8988T (cell line): ENCODE measurements around the gene CCKAR.

ENCODE experiments used
- DNase-seq: peaks from one replicate; pipeline ENCODE4 v3.0.0; 2011

Gene CCKAR

GRCh38 chr4:26489101-26489985, 941 bp downstream of the CCKAR start:
- DNase-seq, result no peak

- DNase-seq, result no peak
Measured at GRCh38 chr4:26485684-26486083, 4.6 kb downstream of the CCKAR start.

- no peak for DNase-seq
Measured at GRCh38 chr4:26484516-26484915, 5.8 kb downstream of the CCKAR start.

GRCh38 chr4:26484032-26484515, 6.2 kb downstream of the CCKAR start:
- no peak for DNase-seq

GRCh38 chr4:26482508-26483462, 7.5 kb downstream of the CCKAR start:
- DNase-seq, result no peak

GRCh38 chr4:26478330-26478729, 12.0 kb downstream of the CCKAR start:
- DNase-seq, result no peak

GRCh38 chr4:26476545-26476944, 13.7 kb downstream of the CCKAR start:
- DNase-seq, result no peak

GRCh38 chr4:26475716-26476115, 14.6 kb downstream of the CCKAR start:
- no peak for DNase-seq

- no peak for DNase-seq
Measured at GRCh38 chr4:26474551-26474950, 15.7 kb downstream of the CCKAR start.

- DNase-seq, result no peak
Measured at GRCh38 chr4:26473893-26474292, 16.4 kb downstream of the CCKAR start.

- no peak for DNase-seq
Measured at GRCh38 chr4:26471890-26472289, 18.4 kb downstream of the CCKAR start.

GRCh38 chr4:26468977-26469376, 21.3 kb downstream of the CCKAR start:
- no peak for DNase-seq

- DNase-seq, result no peak
Measured at GRCh38 chr4:26468283-26468949, 21.9 kb downstream of the CCKAR start.

GRCh38 chr4:26467724-26468123, 22.6 kb downstream of the CCKAR start:
- DNase-seq, result no peak

GRCh38 chr4:26466578-26467270, 23.6 kb downstream of the CCKAR start:
- DNase-seq, result no peak

- no peak for DNase-seq
Measured at GRCh38 chr4:26464420-26465095, 25.7 kb downstream of the CCKAR start.

- DNase-seq, result no peak
Measured at GRCh38 chr4:26463386-26463785, 26.9 kb downstream of the CCKAR start.

GRCh38 chr4:26462874-26463273, 27.4 kb downstream of the CCKAR start:
- no peak for DNase-seq

GRCh38 chr4:26459756-26460530, 30.3 kb downstream of the CCKAR start:
- no peak for DNase-seq

GRCh38 chr4:26459054-26459755, 31.1 kb downstream of the CCKAR start:
- DNase-seq, result no peak
